Measurements from ENCODE around the gene CZIB.
"Not testable (repeated sequence)": the region's sequence is repeated elsewhere in the genome, so short reads cannot be mapped to it uniquely, and the experiment has no call there.

CZIB gene

GRCh38 chr1:53238197-53239155 lies 18.0 kb upstream of the CZIB start, which contains the start of gene MAGOH:
MAGOH (minus strand) TSS chr1:53238518; CDS start chr1:53238448, 70 bp downstream.
- DNase-seq = peak; percentile 97

- DNase-seq = no peak
These were observed 17.2 kb upstream of the CZIB start for GRCh38 chr1:53237638-53238037.

GRCh38 chr1:53220962-53221286 lies 490 bp upstream of the CZIB start:
- no peak for DNase-seq

GRCh38 chr1:53219711-53220110 lies 723 bp downstream of the CZIB start:
- DNase-seq = no peak

DNA sequence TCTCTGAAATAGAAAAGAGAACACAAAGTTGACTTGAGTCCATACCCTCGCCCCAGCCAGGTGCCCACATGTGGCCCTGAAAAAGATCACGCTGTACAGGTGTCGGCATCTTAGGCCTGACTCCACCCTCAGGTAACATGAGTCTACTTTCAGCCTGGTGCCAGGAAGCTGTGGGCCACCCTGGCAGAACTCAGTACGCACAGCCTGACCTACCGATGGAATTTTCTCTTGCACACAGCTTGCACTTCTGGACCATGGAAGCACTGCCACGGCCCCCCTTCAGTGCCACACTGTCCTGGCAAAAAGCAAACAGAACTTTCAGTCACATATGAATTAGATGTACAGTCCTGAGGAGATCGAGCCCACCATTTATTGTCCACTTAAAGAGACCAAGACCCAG lies 2.2 kb downstream of the CZIB start:
- DNase-seq = no peak

DNA sequence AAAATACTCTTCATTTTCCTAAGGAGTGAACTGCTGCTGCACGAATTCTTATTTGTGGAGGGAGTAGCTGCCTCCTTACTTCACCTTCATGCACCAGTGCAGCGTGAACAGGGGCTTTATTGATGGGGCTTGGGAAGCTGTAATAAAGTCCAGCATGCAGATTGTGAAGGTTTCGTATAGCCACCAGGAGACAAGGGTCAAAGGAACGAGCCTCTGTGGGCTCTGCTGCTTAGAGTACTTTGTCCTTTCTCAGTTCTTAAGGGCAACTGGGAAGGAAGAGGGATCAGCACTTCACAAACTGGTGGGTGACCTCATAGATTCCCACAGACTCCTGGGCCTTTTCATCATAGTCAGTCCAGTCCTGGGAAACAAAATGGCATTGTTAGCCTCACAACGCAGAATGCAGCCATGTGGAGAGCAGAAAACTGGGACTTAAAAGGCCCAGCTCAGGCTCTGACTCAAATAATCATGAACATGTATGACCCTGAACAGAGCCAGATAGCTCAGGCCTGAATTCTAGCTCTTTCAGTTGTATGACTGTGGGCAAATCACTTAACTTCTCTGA lies 6.0 kb downstream of the CZIB start:
- DNase-seq = no peak

- no peak for DNase-seq
These were observed 9.5 kb downstream of the CZIB start for GRCh38 chr1:53210954-53211353.

DNA sequence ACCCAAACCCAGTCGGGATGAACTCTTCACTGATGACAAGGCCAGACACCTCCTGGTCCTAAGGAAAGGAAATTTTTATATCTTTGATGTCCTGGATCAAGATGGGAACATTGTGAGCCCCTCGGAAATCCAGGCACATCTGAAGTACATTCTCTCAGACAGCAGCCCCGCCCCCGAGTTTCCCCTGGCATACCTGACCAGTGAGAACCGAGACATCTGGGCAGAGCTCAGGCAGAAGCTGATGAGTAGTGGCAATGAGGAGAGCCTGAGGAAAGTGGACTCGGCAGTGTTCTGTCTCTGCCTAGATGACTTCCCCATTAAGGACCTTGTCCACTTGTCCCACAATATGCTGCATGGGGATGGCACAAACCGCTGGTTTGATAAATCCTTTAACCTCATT lies 10.1 kb downstream of the CZIB start:
- DNase-seq = no peak

DNA sequence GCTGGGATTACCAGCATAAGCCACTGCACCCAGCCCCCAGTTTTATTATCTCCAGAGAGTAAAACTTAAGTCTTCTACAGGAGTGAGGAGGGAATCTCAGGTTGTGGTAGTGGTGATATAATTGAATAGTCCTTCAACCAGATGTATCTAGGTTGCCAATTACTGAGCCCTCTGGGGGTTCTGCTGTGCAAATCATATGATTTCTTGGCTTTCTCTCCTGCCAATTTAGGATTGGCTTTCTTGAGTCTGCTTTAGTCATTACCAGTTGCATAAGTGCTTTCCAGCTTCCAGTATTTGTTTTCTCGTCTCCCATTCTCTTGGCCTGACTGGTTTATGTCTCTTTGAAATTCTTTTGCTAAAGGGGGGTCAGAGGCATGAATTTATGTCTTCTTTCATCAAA lies 12.7 kb downstream of the CZIB start:
- DNase-seq = no peak

GRCh38 chr1:53206735-53207379 lies 13.6 kb downstream of the CZIB start:
- DNase-seq = no peak

DNA sequence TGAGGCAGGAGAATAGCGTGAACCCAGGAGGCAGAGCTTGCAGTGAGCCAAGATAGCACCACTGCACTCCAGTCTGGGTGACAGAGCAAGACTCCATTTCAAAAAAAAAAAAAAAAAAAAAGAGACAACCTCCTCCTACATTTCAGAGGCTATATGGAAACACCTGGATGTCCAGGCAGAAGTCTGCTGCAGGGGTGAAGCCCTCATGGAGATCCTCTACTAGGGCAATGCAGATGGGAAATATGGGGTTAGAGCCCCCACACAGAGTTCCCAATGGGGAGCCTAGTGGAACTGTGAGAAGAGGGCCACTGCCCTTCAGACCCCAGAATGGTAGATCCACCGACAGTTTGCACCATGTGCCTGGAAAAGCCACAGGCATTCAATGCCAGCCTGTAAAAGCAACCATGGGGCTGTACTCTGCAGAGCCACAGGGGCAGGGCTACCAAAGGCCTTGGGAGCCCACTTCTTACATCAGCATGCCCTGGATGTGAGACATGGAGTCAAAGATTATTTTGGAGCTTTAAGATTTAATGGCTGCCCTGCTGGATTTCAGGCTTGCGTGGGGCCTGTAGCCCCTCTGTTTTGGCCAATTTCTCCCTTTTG lies 14.2 kb downstream of the CZIB start:
- peak; percentile 11 for DNase-seq

- not testable (repeated sequence) for DNase-seq
These were observed 14.9 kb downstream of the CZIB start for GRCh38 chr1:53205496-53205895.

- DNase-seq = no peak
These were observed 17.0 kb downstream of the CZIB start for GRCh38 chr1:53203466-53203865.

- no peak for DNase-seq
These were observed 22.2 kb downstream of the CZIB start for GRCh38 chr1:53198241-53198651.

DNA sequence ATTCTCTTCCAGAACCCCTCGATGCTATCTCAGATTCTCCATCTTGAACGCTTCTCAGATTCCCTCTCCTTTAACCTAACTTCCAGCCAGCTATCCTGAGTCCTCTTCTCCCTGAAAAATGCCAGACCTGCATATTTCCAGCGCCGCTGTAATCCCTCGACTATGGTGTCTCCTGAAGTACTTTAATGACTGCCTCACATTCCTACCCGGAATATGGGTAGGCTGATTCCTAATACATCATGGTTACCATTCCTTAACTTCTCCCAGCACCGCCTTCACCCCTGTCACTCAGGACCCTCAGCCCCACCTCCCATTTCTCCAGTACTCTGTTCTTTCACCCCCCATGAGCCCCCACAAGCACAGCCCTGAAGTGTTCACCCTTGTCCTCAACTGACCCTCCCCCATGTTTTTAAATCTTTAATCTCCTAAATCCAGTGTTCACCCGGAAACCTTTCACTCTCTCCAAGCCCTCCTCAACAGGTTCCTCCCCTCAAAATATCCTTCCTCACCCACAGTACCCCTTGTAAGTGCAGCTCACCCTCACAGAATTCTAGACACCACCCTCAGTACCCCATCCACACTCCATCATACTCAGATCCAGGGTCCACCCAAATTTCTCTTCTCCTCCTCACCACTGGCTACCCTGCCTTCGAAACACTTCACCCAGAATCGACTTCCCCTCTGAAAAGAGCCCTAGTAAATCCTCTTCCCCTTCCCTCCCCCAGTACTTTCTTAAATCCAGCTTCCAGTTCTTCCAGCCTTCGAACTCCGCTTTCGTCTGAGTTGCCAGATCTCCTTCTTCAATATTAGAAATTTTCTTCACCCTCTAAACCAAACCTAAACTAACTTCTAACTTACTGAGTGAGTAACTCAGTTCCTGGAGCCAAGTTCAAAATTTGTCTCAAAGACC lies 22.9 kb downstream of the CZIB start:
- DNase-seq = no peak

DNA sequence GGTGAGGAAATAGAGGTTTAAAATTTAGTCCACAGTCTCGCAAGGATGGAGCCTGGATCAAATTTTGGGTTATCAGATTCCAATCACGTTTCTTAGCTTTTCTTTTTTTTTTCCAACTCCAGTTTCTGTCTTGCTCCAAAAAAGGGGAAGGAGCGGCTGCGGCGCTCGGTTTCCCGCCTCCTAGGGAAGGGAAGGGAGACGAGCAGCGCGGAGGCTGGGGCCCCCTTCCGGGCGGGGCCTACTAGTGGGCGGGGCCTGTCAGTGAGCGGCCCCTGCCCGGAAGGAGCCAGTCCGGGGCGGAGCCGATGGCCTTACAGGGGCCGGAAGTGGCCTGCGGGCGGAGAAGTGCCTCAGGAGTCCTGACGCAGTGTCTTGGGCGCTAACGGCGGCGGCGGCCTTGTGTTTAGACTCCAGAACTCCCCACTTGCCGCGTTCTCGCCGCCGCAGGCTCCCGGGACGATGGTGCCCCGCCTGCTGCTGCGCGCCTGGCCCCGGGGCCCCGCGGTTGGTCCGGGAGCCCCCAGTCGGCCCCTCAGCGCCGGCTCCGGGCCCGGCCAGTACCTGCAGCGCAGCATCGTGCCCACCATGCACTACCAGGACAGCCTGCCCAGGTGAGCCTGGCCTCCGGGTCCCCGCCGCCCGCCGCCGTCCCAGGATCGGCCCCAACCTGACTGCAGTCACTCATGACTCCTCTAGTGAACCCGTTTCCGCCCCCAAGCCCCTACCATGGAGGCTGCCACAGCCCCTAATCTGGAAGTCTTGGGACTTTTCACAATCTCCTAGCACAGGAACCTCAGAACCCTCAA lies 23.7 kb downstream of the CZIB start, which contains the start of gene CPT2:
CPT2 (plus strand) TSS at position 340 of the 806 bp plus-strand sequence; CDS start at position 460, 120 bp downstream.
- DNase-seq = peak; percentile 97

GRCh38 chr1:53196017-53196484 lies 24.4 kb downstream of the CZIB start:
- DNase-seq = no peak

DNA sequence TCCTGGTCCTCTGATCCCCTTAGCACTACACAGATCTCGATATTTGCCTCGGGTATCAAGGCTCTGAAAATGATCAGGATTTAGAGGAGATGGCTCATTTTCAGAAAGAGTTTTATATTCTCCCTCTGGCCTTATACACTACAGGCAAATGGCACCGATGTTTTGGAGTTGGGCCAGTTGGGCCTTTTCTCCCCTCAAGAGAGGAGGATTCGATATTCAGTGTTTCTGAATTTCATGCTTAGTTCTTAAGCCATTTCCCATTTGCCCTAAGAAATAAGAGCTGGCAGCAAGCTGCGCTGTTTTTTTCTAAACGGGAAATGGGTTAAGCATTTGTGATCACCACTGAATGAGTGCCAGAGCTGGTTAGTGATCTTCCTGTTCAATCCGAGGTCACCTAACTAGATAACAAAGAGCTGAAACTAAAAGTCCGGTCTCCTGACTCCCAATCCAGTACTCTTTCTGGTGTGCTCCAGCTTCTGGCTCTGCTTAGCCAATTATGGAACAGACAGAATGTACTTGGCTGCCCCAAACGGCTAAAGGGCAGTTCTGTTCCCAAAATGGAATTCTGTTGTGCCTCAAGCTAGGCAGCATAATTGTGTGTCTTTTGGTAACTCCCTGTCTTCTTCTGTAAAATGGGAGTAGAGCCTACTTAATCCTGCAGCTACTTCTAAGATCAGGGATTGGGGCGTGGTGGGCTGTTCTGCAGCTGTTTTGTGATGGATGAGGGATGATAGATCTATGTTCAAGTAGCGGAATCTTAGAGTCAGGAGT lies 25.0 kb downstream of the CZIB start:
- DNase-seq = no peak

- no peak for DNase-seq
These were observed 30.2 kb downstream of the CZIB start for GRCh38 chr1:53190210-53190611.

GRCh38 chr1:53189061-53189460 lies 31.4 kb downstream of the CZIB start:
- no peak for DNase-seq
